HepG2 (cell line): ENCODE data around the gene AGRN. TPM values are rescaled to one million over a fixed set of nuclear protein-coding genes. Genes with fewer than 3 reads are reported as not detected.

Experiments
- ATF6 ChIP-seq: sonication (generic); formaldehyde crosslinking; conservative IDR thresholded peaks from 2 replicates; pipeline ENCODE4 v1.4.0; 2020; ENCODE audit warnings: missing genetic modification reagents
- CBFB ChIP-seq: sonication (generic); formaldehyde crosslinking; IDR thresholded peaks from 2 replicates; pipeline ENCODE4 v1.4.0; 2020; ENCODE audit warnings: missing genetic modification reagents
- ETV5 ChIP-seq: IDR thresholded peaks from 2 replicates; pipeline ENCODE4 v1.6.1; 2018; ENCODE audit warnings: missing biosample characterization, missing genetic modification reagents, inconsistent platforms, borderline replicate concordance
- HCFC1 ChIP-seq: fragments of 150-350 bp; IDR thresholded peaks from 2 replicates; pipeline ENCODE4 v1.6.1; 2014; ENCODE audit warnings: low read depth, low read length
- JARID2 ChIP-seq: sonication (generic); formaldehyde crosslinking; IDR thresholded peaks from 2 replicates; pipeline ENCODE4 v1.8.1; 2023; ENCODE audit warnings: missing genetic modification reagents, inconsistent platforms; ENCODE audit not compliant: insufficient replicate concordance
- PAF1 ChIP-seq: IDR thresholded peaks from 2 replicates; pipeline ENCODE4 v1.6.1; 2016; ENCODE audit warnings: missing genetic modification reagents, missing compliant biosample characterization
- REST ChIP-seq, 2 experiments: IDR thresholded peaks; 2 replicates each; pipeline ENCODE4 v1.6.1; 2011 to 2012; ENCODE audit warnings: low read length in 2 of 2, borderline replicate concordance in 1 of 2, low read depth in 1 of 2, mild to moderate bottlenecking in 1 of 2, moderate library complexity in 1 of 2
- SKI ChIP-seq: fragments of 450-650 bp; IDR thresholded peaks from one replicate; pipeline ENCODE4 v1.6.1; 2018; ENCODE audit warnings: mild to moderate bottlenecking; ENCODE audit not compliant: partially characterized antibody
- SMAD1 ChIP-seq: sonication (generic); formaldehyde crosslinking; IDR thresholded peaks from 2 replicates; pipeline ENCODE4 v1.4.0; 2020; ENCODE audit warnings: missing genetic modification reagents, low read depth, mild to moderate bottlenecking, borderline replicate concordance
- SP140L ChIP-seq: sonication (generic); formaldehyde crosslinking; IDR thresholded peaks from 2 replicates; pipeline ENCODE4 v1.4.0; 2020; ENCODE audit warnings: missing genetic modification reagents, borderline replicate concordance
- ZMAT3 ChIP-seq: sonication (generic); formaldehyde crosslinking; conservative IDR thresholded peaks from 2 replicates; pipeline ENCODE4 v1.7.0; 2021; ENCODE audit warnings: missing genetic modification reagents
- ZNF615 ChIP-seq: sonication (generic); formaldehyde crosslinking; IDR thresholded peaks from 2 replicates; pipeline ENCODE4 v1.5.0; 2020; ENCODE audit warnings: mild to moderate bottlenecking, missing genetic modification reagents, borderline replicate concordance
- polyA plus RNA-seq, 8 experiments: library from polyadenylated mRNA; depleted of rRNA in 3 of 8; stranded (reverse) in 7 of 8; unstranded in 1 of 8; fragments of >200 nt; fragmentation: Illumina TruSeq in 4 of 8; extraction: Trizol in 4 of 8; gene quantifications; 2 replicates each; pipeline versions ENCODE4 v1.2.1 to v1.2.3, GENCODE V29; 2011 to 2016; ENCODE audit warnings: low read depth in 4 of 8, missing spikeins in 1 of 8, mixed read lengths in 1 of 8; ENCODE audit not compliant: insufficient read depth in 1 of 8
- total RNA-seq, 5 experiments: library from RNA; depleted of rRNA; stranded (reverse); fragments of >200 nt; fragmentation: Illumina TruSeq; extraction: Trizol; gene quantifications; 2 replicates each; pipeline ENCODE4 v1.2.3, GENCODE V29; 2016; ENCODE audit warnings: low read depth in 1 of 5
- TF ChIP-seq, protein P1 (sequence below): sonication (generic); formaldehyde crosslinking; IDR thresholded peaks from 2 replicates; pipeline ENCODE4 v1.4.0; 2020; ENCODE audit warnings: missing genetic modification reagents
- TF ChIP-seq, protein P2 (sequence below): sonication (generic); formaldehyde crosslinking; IDR thresholded peaks from 2 replicates; pipeline ENCODE4 v1.4.0; 2020; ENCODE audit warnings: missing genetic modification reagents, borderline replicate concordance
- TF ChIP-seq, protein P3 (sequence below): sonication (generic); formaldehyde crosslinking; conservative IDR thresholded peaks from 2 replicates; pipeline ENCODE4 v1.8.1; 2023; ENCODE audit warnings: missing genetic modification reagents

AGRN gene
- total and polyA plus RNA-seq, 2 of the 13 experiments (the other 11 are each of a cell fraction or from before 2014, with no cell fraction given) = 29.8 to 65.2 TPM

DNA sequence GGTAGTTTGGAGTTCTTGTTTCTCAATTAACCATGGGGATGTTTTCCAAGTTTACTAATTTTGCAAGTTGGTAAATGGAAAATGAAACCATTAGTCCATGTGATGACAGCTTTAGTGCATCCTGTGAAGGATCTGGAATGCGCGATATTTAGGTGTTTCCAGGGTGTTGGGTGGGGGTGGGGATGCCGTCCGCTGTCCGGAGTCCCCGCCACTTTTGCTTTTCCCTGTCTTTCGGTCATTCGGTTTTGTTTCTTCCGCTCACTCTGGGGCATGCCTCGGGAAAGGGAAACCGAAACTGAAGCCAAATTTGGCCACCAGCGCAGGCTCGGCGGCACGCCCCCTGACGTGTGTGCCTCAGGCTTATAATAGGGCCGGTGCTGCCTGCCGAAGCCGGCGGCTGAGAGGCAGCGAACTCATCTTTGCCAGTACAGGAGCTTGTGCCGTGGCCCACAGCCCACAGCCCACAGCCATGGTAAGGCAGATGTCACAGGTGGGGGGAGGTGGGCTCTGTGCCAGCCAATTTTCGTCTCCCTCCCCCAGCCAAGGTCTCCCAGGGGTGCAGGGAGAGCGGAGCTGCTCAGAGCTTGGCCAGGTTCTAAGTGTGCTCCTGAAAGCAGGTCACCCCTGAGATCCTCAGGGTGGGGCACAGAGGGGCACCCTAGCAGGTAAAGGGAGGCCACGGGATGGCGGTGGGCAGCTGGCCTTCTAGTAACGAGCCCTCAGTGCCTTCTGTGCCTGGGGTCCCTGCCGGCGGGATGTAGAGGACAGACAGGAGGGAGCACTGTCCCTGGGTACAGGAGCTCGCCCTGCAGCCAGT lies 6.6 kb upstream of the AGRN start, which contains the start of gene ISG15 (continued):
- TF ChIP-seq ETV5 (CRISPR knock-in tag) (peak; percentile 71; the same call in 1 of the 2 replicates), SP140L (no peak), JARID2 (CRISPR knock-in tag) (no peak), ZMAT3 (CRISPR knock-in tag) (peak; percentile 53; the same call in 1 of the 2 replicates), ZNF615 (CRISPR knock-in tag) (no peak), PAF1 (no peak), HCFC1 (no peak), SMAD1 (no peak), ATF6 (no peak), REST (IDR thresholded peaks at IDR 0.05; ENCODE audit: borderline replicate concordance in 1 of 2, low read depth in 1 of 2, low read length in 2 of 2) (no peak), SKI (no peak), CBFB (no peak)
- TF ChIP-seq, protein P1, sequence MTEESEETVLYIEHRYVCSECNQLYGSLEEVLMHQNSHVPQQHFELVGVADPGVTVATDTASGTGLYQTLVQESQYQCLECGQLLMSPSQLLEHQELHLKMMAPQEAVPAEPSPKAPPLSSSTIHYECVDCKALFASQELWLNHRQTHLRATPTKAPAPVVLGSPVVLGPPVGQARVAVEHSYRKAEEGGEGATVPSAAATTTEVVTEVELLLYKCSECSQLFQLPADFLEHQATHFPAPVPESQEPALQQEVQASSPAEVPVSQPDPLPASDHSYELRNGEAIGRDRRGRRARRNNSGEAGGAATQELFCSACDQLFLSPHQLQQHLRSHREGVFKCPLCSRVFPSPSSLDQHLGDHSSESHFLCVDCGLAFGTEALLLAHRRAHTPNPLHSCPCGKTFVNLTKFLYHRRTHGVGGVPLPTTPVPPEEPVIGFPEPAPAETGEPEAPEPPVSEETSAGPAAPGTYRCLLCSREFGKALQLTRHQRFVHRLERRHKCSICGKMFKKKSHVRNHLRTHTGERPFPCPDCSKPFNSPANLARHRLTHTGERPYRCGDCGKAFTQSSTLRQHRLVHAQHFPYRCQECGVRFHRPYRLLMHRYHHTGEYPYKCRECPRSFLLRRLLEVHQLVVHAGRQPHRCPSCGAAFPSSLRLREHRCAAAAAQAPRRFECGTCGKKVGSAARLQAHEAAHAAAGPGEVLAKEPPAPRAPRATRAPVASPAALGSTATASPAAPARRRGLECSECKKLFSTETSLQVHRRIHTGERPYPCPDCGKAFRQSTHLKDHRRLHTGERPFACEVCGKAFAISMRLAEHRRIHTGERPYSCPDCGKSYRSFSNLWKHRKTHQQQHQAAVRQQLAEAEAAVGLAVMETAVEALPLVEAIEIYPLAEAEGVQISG (CRISPR knock-in tag) = peak; percentile 70
- TF ChIP-seq, protein P2, sequence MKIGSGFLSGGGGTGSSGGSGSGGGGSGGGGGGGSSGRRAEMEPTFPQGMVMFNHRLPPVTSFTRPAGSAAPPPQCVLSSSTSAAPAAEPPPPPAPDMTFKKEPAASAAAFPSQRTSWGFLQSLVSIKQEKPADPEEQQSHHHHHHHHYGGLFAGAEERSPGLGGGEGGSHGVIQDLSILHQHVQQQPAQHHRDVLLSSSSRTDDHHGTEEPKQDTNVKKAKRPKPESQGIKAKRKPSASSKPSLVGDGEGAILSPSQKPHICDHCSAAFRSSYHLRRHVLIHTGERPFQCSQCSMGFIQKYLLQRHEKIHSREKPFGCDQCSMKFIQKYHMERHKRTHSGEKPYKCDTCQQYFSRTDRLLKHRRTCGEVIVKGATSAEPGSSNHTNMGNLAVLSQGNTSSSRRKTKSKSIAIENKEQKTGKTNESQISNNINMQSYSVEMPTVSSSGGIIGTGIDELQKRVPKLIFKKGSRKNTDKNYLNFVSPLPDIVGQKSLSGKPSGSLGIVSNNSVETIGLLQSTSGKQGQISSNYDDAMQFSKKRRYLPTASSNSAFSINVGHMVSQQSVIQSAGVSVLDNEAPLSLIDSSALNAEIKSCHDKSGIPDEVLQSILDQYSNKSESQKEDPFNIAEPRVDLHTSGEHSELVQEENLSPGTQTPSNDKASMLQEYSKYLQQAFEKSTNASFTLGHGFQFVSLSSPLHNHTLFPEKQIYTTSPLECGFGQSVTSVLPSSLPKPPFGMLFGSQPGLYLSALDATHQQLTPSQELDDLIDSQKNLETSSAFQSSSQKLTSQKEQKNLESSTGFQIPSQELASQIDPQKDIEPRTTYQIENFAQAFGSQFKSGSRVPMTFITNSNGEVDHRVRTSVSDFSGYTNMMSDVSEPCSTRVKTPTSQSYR (CRISPR knock-in tag) = no peak; the same call in 1 of the 2 replicates
- TF ChIP-seq, protein P3, sequence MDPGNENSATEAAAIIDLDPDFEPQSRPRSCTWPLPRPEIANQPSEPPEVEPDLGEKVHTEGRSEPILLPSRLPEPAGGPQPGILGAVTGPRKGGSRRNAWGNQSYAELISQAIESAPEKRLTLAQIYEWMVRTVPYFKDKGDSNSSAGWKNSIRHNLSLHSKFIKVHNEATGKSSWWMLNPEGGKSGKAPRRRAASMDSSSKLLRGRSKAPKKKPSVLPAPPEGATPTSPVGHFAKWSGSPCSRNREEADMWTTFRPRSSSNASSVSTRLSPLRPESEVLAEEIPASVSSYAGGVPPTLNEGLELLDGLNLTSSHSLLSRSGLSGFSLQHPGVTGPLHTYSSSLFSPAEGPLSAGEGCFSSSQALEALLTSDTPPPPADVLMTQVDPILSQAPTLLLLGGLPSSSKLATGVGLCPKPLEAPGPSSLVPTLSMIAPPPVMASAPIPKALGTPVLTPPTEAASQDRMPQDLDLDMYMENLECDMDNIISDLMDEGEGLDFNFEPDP (CRISPR knock-in tag) = no peak
